Panc1 (cell line): ENCODE results near the gene UBP1. TPM values are rescaled to one million over a fixed set of nuclear protein-coding genes. Genes with fewer than 3 reads are reported as not detected.

Source experiments
- ATAC-seq: fragments of 200-7000 bp; cut with Tn5 transposase; 2 replicates; pipeline ENCODE4 v1.9.1; 2020; ENCODE audit warnings: mild to moderate bottlenecking, moderate library complexity
- BruUV-seq: library from RNA; stranded (reverse); fragments of 400-500 nt; replicated peaks from 2 replicates; lab custom pipeline; 2021; lab: Mats Ljungman, UMichigan
- CTCF ChIA-PET: fragments of 300-600 bp; sonication (Branson Sonifier 250); formaldehyde crosslinking; loops from one replicate; lab custom pipeline; 2022; ENCODE audit warnings: antibody characterized with exemption; lab: Charles Lee
- POLR2A ChIA-PET: fragments of 300-600 bp; sonication (Branson Sonifier 250); formaldehyde crosslinking; loops from one replicate; lab custom pipeline; 2022; ENCODE audit warnings: antibody characterized with exemption; lab: Charles Lee
- DNase-seq: peaks from one replicate; pipeline ENCODE4 v3.0.0-alpha.2; 2010; ENCODE audit warnings: low read depth, low spot score
- H3K27ac ChIP-seq: 2 replicates; pipeline ENCODE4 v1.5.1; 2011; ENCODE audit warnings: mild to moderate bottlenecking, low read length, inconsistent platforms
- H3K27me3 ChIP-seq: fragments of 200-500 bp; sonication (Bioruptor generic); 2 replicates; pipeline ENCODE4 v1.6.0; 2014; ENCODE audit warnings: low read length, inconsistent platforms; ENCODE audit not compliant: control insufficient read depth, insufficient read depth
- H3K36me3 ChIP-seq: fragments of 200-500 bp; sonication (Bioruptor generic); 2 replicates; pipeline ENCODE4 v1.5.1; 2014; ENCODE audit warnings: inconsistent platforms, mild to moderate bottlenecking, low read length, moderate library complexity; ENCODE audit not compliant: control insufficient read depth, insufficient read depth
- H3K4me1 ChIP-seq: 2 replicates; pipeline ENCODE4 v1.5.1; 2011; ENCODE audit warnings: inconsistent platforms, mild to moderate bottlenecking, low read length, moderate library complexity; ENCODE audit not compliant: control insufficient read depth, insufficient read depth
- H3K4me3 ChIP-seq, 2 experiments: 2 replicates each; pipeline ENCODE4 v1.5.1; 2011 to 2012; ENCODE audit warnings: low read depth in 2 of 2, low read length in 2 of 2, mild to moderate bottlenecking in 2 of 2, inconsistent platforms in 1 of 2, moderate library complexity in 1 of 2
- H3K9me3 ChIP-seq: fragments of 200-500 bp; sonication (Bioruptor generic); 2 replicates; pipeline ENCODE4 v1.5.1; 2014; ENCODE audit warnings: low read depth, mild to moderate bottlenecking, inconsistent platforms, low read length, moderate library complexity; ENCODE audit not compliant: control insufficient read depth, insufficient read depth
- POLR2AphosphoS5 ChIP-seq: IDR thresholded peaks from 2 replicates; pipeline ENCODE4 v1.6.1; 2012; ENCODE audit warnings: mild to moderate bottlenecking, low read depth, low read length, moderate library complexity
- SIN3A ChIP-seq: IDR thresholded peaks from 2 replicates; pipeline ENCODE4 v1.6.1; 2012; ENCODE audit warnings: low read depth, mild to moderate bottlenecking, low read length, moderate library complexity, borderline replicate concordance; ENCODE audit not compliant: insufficient read depth
- TCF7L2 ChIP-seq: IDR thresholded peaks from 2 replicates; pipeline ENCODE4 v1.6.1; 2011; ENCODE audit warnings: mild to moderate bottlenecking, low read depth, low read length, inconsistent platforms
- in situ Hi-C: cut with HindIII; loops from 2 replicates; pipeline ENCODE4 v1.10.0; 2016; ENCODE audit warnings: low sequenced_read_pairs, low pct_unique_long_range_greater_than_20kb
- intact Hi-C: fragments of 100-400 bp; cut with micrococcal nuclease; formaldehyde crosslinking; loops from one replicate; pipeline ENCODE4 v1.10.0; 2022; ENCODE audit not compliant: unreplicated experiment
- total RNA-seq: library from RNA; stranded (reverse); gene quantifications from one replicate; pipeline ENCODE4 v1.2.1, GENCODE V29; 2021; ENCODE audit not compliant: unreplicated experiment
- TF ChIP-seq, protein P1 (sequence below): fragments of 450-650 bp; IDR thresholded peaks from 2 replicates; pipeline ENCODE4 v1.5.1; 2017; ENCODE audit warnings: mild to moderate bottlenecking
- TF ChIP-seq, protein P2 (sequence below), 2 experiments: IDR thresholded peaks; 2 replicates each; pipeline ENCODE4 v1.6.1; 2011 to 2012; ENCODE audit warnings: low read depth in 2 of 2, control low read depth in 1 of 2, low read length in 1 of 2, mild to moderate bottlenecking in 1 of 2, moderate library complexity in 1 of 2; ENCODE audit not compliant: insufficient read depth in 1 of 2

The UBP1 gene
- total RNA-seq, 1 experiment from 2014 or later, result 62.4 TPM

DNA sequence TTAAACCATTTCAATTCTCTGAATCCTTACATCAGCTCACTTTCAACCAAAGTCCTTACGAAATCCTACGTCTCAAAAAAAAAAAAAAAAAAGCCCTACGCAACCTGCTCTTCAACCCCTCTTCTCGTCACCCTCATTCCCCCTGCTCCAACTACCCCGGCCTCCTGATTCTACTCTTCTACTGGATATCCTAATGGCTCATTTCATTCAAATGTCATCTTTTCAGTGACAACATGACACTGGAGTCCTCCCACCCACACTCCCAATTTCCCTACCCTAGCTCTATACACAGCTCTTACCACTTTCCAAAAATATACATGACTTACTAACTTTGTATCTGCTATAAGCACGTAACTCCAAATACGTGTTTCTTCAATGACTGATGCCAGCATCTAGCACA, 11.5 kb downstream of the UBP1 start:
- H3K9me3 ChIP-seq, result no peaks in the 10 kb centered on the region
- BruUV-seq, result no TSS peak
- in situ Hi-C loops, result no loop called here
- H3K27me3 ChIP-seq, result no peaks in the 10 kb centered on the region
- ATAC-seq (no peak), DNase-seq (no peak)
- H3K4me3 ChIP-seq, result no peak overlapping the region
- POLR2A ChIA-PET, result no interaction called here
- no peak overlapping the region for H3K27ac ChIP-seq
- H3K4me1 ChIP-seq, result peaks cover 14% of the 10 kb centered on the region
- CTCF ChIA-PET, result no interaction called here
- intact Hi-C loops, result no loop called here
- no peaks in the 10 kb centered on the region for H3K36me3 ChIP-seq
- TF ChIP-seq, protein P1, sequence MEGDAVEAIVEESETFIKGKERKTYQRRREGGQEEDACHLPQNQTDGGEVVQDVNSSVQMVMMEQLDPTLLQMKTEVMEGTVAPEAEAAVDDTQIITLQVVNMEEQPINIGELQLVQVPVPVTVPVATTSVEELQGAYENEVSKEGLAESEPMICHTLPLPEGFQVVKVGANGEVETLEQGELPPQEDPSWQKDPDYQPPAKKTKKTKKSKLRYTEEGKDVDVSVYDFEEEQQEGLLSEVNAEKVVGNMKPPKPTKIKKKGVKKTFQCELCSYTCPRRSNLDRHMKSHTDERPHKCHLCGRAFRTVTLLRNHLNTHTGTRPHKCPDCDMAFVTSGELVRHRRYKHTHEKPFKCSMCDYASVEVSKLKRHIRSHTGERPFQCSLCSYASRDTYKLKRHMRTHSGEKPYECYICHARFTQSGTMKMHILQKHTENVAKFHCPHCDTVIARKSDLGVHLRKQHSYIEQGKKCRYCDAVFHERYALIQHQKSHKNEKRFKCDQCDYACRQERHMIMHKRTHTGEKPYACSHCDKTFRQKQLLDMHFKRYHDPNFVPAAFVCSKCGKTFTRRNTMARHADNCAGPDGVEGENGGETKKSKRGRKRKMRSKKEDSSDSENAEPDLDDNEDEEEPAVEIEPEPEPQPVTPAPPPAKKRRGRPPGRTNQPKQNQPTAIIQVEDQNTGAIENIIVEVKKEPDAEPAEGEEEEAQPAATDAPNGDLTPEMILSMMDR, result no peak

DNA sequence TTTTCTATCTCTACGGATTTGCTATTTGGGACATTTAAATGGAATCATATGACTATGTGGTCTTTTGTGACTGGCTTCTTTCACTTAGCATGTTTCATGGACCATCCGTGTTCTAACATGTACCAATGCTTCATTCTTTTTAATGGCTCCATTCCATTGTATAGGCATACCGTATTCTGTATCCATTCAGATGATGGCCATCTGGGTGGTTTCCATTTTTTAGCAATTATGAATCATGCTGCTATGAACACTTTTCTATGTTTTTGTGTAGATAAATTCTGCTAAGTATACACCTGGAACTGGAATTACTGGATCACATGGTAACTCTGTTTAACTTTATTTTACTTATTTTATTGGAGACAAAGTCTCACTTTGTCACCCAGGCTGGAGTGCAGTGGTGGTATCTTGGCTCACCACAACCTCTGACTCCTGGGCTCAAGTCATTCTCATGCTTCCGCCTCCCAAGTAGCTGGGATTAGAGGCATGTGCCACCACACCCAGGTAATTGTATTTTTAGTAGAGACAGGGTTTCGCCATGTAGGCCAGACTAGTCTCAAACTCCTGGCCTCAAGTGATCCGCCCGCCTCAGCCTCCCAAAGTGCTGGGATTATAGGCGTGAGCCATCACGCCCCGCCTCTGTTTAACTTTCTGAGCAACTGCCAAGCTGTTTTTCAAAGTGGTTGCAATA, 13.4 kb downstream of the UBP1 start:
- CTCF ChIA-PET, result no interaction called here
- Histone ChIP-seq H3K36me3 (no peaks in the 10 kb centered on the region), H3K4me1 (peaks cover 14% of the 10 kb centered on the region), H3K27ac (no peak overlapping the region), H3K4me3 (no peak overlapping the region), H3K27me3 (no peaks in the 10 kb centered on the region), H3K9me3 (no peaks in the 10 kb centered on the region)
- in situ Hi-C loops, result no loop called here
- BruUV-seq, result no TSS peak
- POLR2A ChIA-PET, result no interaction called here
- TF ChIP-seq, protein P1, result no peak
- TF ChIP-seq, protein P2, sequence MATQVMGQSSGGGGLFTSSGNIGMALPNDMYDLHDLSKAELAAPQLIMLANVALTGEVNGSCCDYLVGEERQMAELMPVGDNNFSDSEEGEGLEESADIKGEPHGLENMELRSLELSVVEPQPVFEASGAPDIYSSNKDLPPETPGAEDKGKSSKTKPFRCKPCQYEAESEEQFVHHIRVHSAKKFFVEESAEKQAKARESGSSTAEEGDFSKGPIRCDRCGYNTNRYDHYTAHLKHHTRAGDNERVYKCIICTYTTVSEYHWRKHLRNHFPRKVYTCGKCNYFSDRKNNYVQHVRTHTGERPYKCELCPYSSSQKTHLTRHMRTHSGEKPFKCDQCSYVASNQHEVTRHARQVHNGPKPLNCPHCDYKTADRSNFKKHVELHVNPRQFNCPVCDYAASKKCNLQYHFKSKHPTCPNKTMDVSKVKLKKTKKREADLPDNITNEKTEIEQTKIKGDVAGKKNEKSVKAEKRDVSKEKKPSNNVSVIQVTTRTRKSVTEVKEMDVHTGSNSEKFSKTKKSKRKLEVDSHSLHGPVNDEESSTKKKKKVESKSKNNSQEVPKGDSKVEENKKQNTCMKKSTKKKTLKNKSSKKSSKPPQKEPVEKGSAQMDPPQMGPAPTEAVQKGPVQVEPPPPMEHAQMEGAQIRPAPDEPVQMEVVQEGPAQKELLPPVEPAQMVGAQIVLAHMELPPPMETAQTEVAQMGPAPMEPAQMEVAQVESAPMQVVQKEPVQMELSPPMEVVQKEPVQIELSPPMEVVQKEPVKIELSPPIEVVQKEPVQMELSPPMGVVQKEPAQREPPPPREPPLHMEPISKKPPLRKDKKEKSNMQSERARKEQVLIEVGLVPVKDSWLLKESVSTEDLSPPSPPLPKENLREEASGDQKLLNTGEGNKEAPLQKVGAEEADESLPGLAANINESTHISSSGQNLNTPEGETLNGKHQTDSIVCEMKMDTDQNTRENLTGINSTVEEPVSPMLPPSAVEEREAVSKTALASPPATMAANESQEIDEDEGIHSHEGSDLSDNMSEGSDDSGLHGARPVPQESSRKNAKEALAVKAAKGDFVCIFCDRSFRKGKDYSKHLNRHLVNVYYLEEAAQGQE (IDR thresholded peaks at IDR 0.05; ENCODE audit: insufficient read depth in 1 of 2, low read depth in 2 of 2, low read length in 1 of 2), result no peak
- TF ChIP-seq POLR2AphosphoS5 (no peak), SIN3A (no peak), TCF7L2 (no peak)
- ATAC-seq (no peak), DNase-seq (no peak)
- intact Hi-C loops, result no loop called here
